Stomach (tissue), 4 donors: ENCODE data around the gene ANGPTL2.
"Not testable (repeated sequence)": the region's sequence is repeated elsewhere in the genome, so short reads cannot be mapped to it uniquely, and the experiment has no call there.

Experiments
- EP300 ChIP-seq: sonication (generic); formaldehyde crosslinking; IDR thresholded peaks from one replicate; pipeline ENCODE4 v1.6.1; 2017; ENCODE audit warnings: antibody characterized with exemption
- TF ChIP-seq, protein P1 (sequence below), 7 experiments: fragments of 450-650 bp in 4 of 7; fragments of 200-600 bp in 3 of 7; sonication (generic) in 3 of 7; IDR thresholded peaks; one replicate each; pipeline ENCODE4 v1.5.1; 2016 to 2019; ENCODE audit warnings: antibody characterized with exemption in 7 of 7, control low read depth in 2 of 7, mild to moderate bottlenecking in 1 of 7

DNA sequence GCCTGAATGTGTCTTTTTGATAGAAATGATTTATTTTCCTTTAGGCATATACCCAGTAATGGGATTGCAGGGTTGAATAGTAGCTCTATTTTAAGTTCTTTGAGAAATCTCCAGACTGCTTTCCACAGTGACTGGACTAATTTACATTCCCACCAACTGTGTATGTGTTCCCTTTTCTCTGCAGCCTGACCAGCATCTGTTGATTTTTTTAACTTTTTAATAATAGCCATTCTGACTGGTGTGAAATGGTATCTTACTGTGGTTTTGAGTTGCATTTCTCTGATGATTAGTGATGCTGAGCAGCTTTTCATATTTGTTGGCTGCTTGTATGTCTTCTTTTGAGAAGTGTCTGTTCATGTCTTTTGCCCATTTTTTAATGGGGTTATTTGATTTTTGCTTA is 24.4 kb upstream of the ANGPTL2 start:
- not testable (repeated sequence) for TF ChIP-seq EP300
- TF ChIP-seq, protein P1, sequence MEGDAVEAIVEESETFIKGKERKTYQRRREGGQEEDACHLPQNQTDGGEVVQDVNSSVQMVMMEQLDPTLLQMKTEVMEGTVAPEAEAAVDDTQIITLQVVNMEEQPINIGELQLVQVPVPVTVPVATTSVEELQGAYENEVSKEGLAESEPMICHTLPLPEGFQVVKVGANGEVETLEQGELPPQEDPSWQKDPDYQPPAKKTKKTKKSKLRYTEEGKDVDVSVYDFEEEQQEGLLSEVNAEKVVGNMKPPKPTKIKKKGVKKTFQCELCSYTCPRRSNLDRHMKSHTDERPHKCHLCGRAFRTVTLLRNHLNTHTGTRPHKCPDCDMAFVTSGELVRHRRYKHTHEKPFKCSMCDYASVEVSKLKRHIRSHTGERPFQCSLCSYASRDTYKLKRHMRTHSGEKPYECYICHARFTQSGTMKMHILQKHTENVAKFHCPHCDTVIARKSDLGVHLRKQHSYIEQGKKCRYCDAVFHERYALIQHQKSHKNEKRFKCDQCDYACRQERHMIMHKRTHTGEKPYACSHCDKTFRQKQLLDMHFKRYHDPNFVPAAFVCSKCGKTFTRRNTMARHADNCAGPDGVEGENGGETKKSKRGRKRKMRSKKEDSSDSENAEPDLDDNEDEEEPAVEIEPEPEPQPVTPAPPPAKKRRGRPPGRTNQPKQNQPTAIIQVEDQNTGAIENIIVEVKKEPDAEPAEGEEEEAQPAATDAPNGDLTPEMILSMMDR (IDR thresholded peaks at IDR 0.05), result not testable (repeated sequence)
